A172 (cell line): ENCODE measurements around the gene PTGIR. TPM values are rescaled to one million over a fixed set of nuclear protein-coding genes. Genes with fewer than 3 reads are reported as not detected.
"Not testable (repeated sequence)": the region's sequence is repeated elsewhere in the genome, so short reads cannot be mapped to it uniquely, and the experiment has no call there.

ENCODE experiments used
- DNase-seq: peaks from one replicate; pipeline ENCODE4 v3.0.0-alpha.2; 2015; ENCODE audit warnings: low spot score
- total RNA-seq: library from RNA; depleted of rRNA; stranded (reverse); fragments of >200 nt; shearing (Covaris generic); gene quantifications from 2 replicates; pipeline ENCODE4 v1.2.3, GENCODE V29; 2014

Gene PTGIR
- total RNA-seq, 1 experiment from 2014 or later, result 1.6 TPM

DNA sequence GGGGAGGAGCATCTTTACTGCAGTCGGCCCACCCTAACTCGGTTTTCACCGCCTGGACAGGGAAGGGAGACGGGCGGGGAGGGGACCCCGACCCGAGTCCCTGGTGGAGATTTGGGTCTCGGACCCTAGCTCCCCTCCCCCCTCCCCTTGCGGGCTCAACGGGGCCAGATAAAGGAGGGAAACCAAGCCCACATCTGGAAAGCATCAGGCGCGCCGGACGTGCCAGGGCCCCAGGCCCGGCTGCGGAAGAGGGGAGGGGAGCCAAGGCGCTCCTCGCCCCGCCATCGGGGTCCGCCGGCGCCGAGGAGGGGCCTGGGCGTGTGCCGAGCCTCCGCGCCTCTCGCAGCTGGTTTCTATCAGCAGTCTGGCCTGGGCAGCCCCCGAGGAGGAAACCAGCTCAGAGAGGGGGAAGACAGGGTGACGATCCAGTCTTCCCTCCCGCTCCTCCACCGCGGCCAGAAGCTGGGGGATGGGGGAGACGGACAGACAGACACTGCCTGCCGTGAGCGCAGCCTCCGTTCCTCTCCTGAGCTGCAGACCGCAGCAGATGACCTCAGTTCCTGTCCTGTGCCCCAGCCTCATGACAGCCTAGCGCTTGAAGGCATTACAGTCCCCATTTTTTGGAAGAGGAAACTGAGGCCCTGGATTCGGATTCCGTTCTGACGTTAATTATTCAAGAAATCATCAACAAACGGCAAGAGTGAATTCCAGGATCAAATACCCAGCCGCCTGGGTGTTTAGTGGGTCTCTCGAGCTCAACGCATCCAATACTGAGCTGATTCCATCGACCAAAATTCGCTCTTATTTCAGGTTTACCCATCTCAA, 14.7 kb upstream of the PTGIR start:
- DNase-seq, result peak; percentile 23

DNA sequence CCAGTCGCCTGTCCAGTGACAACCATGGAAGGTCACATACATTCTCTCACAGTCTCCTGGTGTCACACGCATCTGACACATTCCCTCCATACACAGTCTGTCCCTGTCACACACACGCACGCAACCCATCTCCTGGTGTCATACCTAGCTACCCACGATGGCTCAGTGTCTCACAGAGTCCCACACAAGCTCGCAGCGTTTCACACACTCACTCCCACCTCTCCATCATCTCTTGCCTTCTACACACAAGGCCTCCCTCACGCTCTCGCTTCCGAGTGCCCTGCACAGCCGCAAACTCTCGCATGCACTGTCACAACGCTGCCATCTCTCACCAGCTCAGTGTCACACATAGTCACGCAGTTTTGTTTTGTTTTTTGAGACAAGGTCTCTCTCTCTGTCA, 12.3 kb upstream of the PTGIR start:
- no peak for DNase-seq

DNA sequence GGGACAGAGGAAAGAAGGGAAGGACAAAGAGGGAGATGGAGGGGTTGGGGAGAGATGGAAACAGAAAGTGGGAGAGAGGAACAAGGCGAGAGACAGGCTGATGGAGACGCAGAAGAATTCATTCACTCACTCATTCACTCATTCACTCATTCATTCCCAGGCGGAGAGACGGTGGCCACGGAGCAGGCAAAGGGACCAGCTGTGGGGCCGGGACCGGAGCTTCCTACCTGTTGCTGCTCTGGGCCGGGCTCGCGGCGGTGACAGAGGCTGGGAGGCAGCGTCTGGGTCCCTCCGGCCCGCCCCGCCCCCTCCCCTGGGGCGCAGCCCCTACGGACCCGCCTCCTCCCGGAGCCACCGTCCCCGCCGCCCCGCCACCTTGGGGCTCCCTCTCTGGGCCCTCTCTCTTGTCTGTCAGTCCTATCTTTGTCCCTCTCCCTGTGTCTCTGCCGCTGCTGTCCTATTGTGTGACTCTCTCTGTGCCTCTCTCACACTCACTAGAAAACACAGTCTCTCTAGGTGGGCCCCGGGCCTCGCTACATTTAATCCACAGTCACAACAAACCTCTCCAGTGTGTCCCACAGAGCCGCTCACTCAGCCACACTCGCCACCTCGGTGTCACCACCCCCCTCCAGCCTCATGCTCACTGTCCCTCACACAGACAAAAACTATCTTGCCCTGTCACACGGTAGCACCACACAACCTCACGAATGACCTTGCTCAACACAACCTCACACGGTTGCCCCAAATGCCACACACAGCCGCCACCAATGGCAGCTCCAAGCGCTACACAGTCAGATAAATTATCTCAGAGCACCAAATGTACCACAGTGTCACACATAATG, 11.3 kb upstream of the PTGIR start, which contains the start of gene GNG8:
Gene GNG8 (minus strand): TSS at position 283 of the 842 bp plus-strand sequence. CDS start 1,520 bp downstream, outside the sequence.
- DNase-seq, result no peak

DNA sequence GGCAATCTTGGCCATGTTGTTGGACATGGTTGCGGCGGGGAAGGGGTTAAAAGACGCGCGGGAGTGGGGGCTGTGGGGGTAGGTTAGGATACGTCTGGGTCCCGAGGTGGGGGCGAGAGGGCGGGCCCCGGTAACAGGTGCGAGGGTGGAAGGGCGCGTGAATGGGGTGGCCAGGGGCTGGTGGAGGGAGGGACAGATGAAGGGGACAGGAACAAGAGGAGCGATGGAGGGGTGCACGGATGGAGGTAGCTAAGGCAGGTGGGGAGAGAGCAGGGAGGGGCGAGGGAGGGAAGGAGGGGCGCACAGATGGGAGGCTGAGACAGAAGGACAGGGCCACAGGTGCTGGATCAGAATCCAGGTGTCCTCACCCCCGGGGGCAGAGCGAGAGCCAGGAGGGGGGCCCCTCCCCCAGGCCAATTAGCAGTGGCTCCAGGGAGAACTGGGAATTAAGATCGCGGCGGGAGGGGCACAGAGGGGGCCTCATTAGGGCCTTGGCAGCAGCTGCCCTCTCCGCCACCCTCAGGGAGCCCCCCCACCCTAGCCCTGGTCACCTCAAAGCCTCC, 9.8 kb upstream of the PTGIR start:
- DNase-seq, result no peak

DNA sequence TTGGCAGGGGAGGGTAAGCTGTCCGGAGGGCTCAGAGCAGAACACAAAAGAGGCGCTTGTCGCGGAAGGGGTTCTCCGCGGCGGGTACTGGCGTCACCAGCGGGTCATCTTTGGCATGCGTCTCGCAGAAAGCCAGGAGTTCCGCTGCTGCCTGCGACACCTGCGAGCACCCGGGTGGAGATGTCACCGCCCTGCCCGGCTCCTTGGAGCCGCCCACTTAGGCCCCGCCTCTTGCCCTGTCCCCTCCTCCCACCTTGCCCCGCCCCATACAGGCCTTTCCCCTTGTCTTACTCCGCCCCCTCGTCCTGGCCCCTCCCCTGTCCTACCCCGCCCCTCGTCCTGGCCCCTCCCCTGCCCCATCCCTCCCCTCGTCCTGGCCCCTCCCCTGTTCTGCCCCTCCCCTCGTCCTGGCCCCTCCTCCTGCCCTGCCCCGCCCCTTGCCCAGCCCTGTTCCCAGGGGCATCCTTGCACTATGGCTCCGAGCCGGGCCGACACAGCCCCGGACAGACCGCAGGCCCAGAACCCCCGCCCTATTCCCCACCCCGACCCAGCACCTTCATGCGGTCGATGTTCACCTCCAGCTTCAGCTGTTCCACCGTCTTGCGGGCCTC, 9.3 kb upstream of the PTGIR start:
- peak; percentile 65 for DNase-seq

DNA sequence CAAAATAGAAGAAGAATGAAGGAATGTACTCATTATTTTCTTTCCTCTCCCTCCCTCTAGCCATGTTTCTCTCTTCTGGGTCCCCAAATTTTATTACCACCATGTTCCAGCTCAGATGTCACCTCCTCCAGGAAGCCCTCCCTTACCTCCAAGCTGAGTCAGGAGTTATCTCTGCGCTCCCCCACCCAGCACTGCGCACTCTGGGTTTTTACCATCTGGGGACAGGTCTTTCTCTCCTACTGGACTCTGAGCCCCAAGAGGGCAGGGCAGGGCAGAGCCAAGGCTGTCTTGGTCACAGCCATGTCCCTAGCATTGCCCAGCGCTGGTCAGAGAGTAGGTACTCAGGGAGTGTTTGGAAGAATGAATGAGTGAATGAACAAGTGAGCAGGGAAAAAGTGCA, 8.2 kb upstream of the PTGIR start:
- no peak for DNase-seq

DNA sequence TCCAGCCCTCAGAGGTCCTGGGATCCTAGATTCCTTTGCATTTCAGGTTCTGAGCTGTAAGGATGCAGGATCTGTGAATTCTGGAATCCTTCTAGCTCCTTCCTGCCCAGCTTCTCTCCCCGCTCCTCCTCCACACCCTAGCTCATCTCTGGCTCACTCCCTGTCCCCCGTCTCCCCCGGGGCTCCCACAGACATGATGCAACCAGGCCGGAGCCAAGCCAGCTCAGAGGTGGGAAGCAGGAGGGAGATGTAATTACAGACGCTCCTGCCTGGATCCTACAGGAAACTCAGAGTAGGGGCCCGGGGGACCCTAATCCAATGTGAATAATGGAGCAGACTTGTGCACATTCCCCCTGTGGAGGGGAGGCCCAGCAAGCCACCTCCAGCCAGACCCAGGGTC, 6.6 kb upstream of the PTGIR start:
- DNase-seq, result no peak

DNA sequence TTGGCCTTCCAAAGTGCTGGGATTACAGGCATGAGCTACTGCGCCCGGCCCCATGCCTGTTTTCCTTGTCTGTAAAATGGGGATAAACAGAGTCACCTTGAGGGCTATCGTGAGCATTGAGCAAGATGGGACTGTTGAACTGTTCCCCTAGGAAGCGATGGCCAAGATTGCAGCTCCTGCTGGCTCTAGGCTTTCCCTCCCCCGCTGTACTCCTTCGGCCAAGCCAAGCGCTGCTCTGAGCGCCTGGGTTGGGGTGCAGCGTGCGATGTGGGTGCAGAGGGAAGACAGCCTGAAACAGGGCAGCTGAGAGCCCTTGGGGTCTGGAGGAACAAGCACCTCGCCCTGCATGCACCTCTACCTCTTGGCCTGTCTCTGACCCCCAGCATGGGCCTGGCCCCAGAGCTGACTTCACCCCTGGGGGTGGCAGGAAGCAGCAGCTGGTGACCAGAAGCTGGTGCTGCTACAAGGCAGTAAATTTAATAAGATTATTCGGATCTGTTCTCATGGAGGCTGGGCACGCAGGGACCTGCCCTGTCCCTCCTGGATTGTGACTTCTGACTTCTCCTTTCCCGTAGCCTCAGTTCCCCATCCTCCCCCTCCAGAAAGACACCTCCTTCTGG, 5.8 kb upstream of the PTGIR start:
- DNase-seq, result no peak

DNA sequence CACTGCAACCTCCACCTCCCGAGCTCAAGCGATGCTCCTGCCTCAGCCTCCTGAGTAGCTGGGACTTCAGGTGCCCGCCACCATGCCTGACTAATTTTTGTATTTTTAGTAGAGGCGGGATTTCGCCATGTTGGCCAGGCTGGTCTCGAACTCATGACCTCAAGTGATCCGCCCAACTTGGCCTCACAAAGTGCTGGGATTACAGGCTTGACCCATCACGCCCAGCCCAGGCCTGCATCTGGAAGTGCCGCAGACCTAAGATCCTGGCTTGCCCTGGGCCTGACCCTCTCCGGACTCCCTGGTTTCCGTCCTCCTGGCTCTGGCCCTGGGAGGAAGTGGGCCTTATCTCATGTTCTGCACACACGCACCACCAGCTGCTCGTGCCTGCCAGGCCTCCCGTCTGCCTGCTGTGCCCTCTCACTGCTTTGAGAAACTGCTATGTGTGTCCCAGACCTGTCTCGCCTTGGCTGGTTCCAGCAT, 4.7 kb upstream of the PTGIR start:
- no peak for DNase-seq

DNA sequence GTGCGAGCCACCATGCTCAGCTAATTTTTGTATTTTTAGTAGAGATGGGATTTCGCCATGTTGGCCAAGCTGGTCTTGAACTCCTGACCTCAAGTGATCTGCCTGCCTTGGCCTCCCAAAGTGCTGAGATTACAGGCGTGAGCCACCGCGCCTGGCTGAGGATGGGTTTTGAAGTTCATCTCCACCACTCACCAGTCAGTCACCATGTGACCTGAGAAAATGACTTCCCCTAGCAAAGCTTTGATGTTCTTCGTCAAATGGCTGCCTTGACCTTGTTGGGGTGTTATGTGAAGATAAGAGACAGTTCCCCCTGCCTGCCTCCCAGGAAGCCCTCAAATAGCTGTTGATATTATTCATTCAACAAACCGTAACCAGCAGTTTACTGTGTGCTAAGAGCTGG, 4.1 kb upstream of the PTGIR start:
- not testable (repeated sequence) for DNase-seq

DNA sequence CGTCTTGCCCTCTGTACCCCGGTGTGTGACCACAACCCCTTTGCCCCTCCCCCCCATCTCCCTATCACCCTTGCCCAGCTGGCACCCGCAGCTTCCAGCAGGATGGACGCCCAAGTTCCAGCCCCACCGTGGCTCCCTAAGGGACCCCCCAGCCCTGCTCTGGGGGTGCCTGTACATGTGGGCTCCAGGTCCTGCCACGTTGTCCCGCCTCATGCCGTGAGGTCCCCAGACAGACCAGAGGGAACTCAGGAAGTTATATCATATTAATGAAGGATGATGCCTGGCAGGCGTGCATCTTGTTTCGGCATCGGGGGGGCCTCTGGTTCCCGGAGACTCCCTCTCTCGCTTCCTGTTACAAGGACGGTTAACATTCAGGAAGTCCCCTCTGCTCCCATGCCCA, 1.6 kb upstream of the PTGIR start:
- DNase-seq, result no peak

DNA sequence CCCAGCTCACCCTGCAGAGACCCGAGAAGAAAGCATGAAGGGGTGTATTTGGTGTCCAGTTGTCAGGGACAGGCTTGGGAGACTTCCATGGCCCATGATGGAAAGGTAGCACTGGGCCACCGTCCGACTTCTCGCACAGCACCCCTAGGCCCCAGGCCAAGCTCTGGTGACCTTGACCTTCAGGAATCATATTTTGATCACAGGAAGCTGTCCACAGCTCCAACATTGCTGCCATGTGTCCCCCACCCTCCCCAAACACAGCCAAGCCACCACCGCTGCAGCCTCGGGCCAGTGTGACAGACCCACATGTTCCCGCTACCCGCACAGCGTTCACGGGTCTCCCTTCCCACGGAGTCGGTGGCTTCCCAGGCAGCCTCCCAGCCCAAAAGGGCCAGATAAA, 842 bp upstream of the PTGIR start:
- DNase-seq, result no peak

DNA sequence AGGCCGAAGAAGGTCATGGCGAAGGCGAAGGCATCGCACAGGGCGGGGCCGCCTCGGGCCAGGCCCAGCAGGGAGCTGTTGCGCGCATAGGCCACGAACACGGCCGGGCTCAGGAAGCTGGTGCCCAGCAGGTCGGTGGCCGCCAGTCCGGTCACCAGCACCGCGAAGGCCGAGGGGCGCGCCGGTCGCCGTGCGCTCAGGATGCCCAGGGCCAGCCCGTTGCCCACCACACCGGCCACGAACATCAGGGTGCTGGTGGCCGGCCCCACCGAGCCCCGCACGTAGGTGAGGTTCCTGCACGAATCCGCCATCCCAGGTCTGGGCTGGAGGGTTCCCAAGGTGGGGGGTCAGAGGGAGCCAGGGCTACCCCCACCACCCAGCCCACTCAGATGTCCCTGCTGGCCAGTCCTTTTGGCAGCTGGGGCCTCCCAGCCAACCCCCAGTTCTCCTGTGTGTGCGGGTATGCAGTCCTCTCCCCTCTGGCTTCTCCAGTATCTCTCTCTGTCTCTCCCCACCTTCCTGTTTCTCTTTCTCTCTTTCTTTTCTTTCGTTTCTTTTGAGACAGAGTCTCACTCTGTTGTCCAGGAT, 880 bp downstream of the PTGIR start:
- no peak for DNase-seq

DNA sequence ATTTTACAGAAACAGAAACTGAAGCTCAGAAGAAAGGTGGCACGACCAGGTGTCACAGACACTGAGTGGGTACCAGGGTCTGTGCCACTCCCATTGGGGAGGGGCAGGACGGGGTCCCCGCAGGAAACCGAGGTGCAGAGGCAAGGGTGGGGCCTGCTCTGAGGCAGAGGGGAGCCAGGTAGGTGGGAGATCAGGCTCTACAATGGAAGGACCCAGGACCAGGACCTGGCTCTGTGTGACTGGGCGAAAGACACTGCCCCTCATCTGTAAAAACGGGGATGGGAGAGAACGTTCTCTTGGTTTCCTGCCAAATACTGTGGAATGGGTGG, 2.8 kb downstream of the PTGIR start:
- DNase-seq, result no peak

DNA sequence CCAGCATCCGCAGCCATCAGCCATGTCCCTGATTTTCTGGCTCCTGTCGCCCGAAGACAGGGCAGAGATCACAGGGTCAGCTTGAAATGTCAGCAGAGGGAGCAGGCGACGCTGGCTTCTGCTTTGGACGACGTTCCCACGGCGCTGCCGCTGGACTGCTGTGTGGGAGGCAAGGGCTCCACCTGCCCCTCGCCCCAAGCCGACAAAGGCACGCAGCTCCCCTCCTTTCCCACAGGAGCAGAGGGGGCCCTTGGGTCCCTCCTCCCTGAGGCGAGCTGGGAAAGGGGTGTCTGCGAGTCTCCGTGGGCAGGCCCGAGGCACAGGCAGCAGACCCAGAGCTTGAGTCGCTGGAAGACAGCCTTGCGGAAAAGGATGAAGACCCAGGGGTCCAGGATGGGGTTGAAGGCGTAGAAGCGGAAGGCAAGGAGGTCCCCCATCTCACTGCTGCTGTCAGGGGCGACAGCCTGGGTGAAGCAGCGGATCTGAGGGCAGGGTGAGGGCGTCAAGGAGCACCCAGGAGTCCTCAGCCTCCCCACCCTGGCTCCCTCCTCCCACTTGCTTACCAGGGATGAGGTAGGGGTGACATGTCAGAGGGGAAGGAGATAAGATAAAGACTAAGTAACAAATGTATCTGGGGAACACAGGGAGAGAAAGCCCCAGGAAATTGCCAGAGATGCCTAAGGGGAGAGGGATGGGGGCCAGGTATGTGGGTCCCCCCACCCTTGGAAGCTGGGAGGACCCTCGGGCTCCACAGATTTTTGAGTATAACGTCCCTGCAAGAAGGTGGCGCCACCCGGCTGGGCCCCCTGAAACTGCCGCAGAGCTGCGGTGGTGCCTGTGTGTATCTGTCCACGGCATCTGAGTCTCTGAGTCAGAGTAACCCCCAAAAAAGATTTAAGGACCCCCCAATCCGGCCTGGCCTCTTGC, 3.4 kb downstream of the PTGIR start:
- no peak for DNase-seq

DNA sequence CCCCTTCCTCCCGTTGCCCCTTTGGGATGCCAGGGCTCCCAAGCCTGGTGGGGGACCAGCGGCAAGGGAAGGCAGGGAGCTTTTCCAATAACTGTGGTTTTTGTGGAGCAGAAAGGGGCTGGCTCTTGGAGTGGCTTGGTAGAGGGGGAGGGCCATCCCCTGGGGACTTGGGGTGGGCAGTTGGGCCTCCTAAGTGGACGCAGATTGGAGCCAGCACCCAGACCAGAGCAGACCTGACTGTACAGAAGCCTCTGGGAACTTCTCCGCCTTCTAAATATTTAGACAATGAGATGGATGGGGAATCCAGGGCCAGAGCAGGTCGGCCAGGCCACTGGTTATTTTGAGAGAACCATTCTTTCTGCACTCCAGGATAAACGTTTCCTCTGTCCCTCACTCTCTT, 4.2 kb downstream of the PTGIR start:
- DNase-seq, result no peak

DNA sequence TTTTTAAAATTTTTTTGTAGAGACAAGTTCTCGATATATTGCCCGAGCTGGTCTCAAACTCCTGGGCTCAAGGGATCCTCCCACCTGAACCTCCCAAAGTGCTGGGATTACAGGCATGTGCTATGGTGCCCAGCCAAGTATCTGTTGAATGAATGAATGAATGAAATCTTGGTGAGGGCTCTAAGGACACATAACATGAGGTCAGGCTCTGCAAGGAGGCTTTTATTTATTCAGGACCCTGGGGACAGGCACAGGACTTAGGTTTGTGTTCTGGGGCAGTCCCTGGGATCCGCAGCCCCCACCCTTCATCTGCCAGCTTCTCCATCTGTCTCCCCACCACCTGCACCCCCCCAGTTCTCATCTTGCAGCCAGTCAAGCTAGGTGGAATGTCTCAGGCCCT, 4.6 kb downstream of the PTGIR start:
- DNase-seq, result no peak

DNA sequence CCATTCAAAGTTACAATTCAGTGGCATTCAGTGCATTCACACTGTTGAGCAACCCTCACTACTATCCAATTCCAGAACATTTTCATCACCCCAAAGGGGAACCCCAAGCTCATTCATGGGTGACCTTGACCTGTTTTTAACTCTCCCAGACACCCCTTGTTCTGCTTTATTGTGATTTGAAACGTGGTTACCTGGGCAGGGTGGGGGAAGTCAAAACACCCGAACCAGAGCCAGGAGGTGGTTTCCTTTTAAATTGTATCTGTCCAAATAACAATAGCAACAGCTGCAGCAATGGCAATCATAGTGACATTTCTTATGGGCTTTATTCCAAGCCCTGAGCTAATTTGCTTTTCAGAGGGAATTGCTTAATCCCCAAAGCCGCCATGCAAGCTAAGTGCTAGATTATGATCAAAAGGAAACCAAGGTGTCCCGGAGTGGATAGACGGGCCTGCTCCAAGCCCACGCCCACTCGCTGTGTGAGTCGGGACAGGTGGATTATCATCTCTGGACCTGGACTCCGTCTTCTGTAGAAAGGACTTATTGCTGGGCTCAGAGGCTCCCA, 6.1 kb downstream of the PTGIR start:
- DNase-seq, result no peak

DNA sequence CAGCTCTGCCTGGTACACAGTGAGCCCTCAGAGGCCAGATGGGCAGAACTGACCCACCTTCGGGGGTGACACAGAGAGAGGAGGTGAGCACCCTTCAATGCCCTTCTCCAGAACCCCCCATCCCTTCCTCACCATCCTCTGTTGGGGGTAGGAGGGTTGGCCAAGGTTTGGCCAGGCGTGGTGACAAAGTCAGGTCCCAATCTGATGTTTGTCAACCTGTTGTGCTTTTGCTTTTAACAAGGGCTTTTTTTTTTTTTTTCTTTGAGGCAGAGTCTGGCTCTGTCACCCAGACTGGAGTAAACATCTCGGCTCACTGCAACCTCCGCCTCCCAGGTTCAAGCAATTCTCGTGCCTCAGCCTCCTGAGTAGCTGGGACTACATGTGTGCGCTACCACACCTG, 7.3 kb downstream of the PTGIR start:
- DNase-seq, result no peak
